Skin epidermis (tissue), 12 donors: ENCODE results near the gene KIR2DL4.
"Not testable (repeated sequence)": the region's sequence is repeated elsewhere in the genome, so short reads cannot be mapped to it uniquely, and the experiment has no call there.

Experiments used
- H3K27ac ChIP-seq, 21 experiments: fragments of 200-600 bp; sonication (generic) in 11 of 21; one replicate each; pipeline ENCODE4 v1.5.0; 2020; ENCODE audit warnings: mild to moderate bottlenecking in 3 of 21, inconsistent platforms in 2 of 21, moderate library complexity in 2 of 21
- H3K4me3 ChIP-seq, 7 experiments: fragments of 200-600 bp; sonication (generic) in 2 of 7; one replicate each; pipeline ENCODE4 v1.5.0; 2020; ENCODE audit warnings: inconsistent platforms in 2 of 7, mild to moderate bottlenecking in 2 of 7, moderate library complexity in 1 of 7

Gene KIR2DL4

DNA sequence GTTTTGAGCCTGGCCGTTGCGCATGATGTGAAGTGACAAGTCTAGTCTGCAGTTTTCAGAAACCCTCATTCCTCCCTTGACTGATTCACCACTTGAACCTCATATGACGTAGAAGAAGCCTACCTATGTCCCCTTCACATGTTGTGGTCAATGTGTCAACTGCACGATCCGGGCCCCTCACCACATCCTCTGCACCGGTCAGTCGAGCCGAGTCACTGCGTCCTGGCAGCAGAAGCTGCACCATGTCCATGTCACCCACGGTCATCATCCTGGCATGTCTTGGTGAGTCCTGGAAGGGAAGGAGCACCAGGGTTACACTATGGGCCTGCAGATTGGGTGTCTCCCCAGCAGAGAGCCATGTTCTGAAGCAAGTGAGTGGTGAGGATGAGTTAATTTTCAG lies at the start of gene KIR2DL4:
Gene KIR2DL4 (plus strand): TSS at position 201 of the 400 bp plus-strand sequence. CDS start 42 bp downstream, at position 243.
- Histone ChIP-seq H3K4me3 (no peak within 1 kb of the TSS), H3K27ac (no peak within 1 kb of the TSS)

DNA sequence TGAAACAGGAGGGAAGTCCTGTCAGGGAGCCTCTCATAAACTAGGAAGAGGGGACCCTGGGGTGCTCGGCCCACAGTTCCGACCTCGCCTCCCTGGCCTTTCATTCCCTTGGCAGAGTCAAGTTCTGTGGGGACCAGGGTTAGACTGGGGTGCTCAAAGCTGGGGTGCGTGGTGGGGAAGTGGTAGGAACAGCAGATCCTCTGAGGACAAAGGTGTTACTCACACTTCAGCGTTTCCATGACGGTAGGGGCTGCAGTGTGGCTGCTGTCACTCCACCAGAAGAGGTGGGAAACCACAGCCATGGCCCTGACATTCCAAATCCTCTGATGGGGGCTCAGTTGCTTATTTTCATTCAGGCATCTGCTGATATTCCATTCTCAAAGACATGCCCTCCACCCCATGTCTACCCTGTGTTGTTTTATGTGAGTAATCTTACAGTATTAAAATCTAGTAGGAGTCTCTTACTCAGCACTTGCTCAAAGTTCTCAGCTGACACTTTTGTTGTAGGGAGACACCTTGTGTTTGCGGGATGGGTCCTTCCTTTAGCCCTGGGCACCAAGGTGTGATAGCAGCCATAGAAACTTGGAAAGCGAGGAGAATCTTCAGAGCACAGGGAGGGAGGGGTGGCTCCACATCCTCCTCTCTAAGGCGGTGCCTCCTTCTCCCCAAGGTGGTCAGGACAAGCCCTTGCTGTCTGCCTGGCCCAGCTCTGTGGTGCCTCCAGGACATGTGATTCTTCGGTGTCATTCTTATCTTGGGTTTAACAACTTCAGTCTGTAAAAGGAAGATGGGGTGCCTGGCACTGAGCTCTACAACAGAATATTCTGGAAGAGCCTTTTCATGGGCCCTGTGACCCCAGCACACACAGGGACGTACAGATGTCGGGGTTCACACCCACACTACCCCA lies 47.0 kb upstream of the KIR2DL4 start:
- not testable (repeated sequence) for H3K4me3 ChIP-seq, H3K27ac ChIP-seq

DNA sequence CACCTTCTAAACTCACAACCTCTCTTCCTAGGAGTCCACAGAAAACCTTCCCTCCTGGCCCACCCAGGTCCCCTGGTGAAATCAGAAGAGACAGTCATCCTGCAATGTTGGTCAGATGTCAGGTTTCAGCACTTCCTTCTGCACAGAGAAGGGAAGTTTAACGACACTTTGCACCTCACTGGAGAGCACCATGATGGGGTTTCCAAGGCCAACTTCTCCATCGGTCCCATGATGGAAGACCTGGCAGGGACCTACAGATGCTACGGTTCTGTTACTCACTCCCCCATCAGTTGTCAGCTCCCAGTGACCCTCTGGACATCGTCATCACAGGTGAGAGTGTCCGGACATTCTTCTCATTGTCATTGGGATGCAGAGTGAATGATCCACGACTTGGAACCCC lies 44.8 kb upstream of the KIR2DL4 start:
- H3K4me3 ChIP-seq, H3K27ac ChIP-seq: not testable (repeated sequence)

DNA sequence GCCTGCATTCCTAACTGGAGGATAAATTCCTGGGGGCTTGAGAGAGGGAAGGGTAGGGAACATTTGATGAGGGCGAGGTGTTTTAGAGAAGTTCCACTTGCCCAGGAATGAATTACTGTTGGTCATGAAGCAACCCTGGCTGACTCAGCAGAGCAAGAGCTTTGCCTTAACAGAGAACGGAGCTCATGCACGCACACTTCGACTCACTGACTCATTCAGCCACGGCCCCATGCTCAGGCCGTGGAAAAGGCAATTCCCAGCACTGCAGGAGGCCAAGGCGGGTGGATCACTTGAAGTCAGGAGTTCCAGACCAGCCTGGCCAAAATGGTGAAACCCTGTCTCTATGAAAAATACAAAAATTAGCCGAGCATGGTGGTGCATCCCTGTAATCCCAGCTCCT lies 39.2 kb upstream of the KIR2DL4 start:
- not testable (repeated sequence) for H3K27ac ChIP-seq, H3K4me3 ChIP-seq

DNA sequence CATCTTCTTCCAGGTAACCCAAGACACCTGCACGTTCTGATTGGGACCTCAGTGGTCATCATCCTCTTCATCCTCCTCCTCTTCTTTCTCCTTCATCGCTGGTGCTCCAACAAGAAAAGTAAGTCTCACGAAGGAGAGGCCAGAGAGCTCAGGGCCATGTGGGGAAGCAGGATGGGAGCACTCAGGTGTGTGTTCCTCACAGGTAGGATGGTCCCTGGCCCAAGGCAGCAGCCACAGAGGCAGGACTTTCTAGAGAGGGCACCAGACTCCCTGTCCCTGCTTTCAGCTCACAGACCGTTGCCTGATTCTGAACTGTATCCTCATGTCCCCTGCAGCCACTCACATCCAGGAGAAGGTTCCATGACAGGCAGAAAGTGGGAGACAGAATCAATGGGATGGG lies 36.9 kb upstream of the KIR2DL4 start:
- not testable (repeated sequence) for H3K27ac ChIP-seq, H3K4me3 ChIP-seq

DNA sequence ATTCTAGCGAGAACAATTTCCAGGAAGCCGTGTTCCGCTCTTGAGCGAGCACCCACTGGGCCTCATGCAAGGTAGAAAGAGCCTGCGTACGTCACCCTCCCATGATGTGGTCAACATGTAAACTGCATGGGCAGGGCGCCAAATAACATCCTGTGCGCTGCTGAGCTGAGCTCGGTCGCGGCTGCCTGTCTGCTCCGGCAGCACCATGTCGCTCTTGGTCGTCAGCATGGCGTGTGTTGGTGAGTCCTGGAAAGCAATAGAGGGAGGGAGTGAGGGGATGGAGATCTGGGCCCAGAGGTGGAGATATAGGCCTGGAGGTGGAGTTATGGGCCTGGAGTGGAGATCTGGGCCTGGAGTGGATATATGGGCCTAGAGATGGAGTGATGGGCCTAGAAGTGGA lies 33.8 kb upstream of the KIR2DL4 start, which contains the start of gene KIR2DL1:
Gene KIR2DL1 (plus strand): TSS at position 148 of the 400 bp plus-strand sequence. CDS start 58 bp downstream, at position 206.
- H3K27ac ChIP-seq, H3K4me3 ChIP-seq: not testable (repeated sequence)

DNA sequence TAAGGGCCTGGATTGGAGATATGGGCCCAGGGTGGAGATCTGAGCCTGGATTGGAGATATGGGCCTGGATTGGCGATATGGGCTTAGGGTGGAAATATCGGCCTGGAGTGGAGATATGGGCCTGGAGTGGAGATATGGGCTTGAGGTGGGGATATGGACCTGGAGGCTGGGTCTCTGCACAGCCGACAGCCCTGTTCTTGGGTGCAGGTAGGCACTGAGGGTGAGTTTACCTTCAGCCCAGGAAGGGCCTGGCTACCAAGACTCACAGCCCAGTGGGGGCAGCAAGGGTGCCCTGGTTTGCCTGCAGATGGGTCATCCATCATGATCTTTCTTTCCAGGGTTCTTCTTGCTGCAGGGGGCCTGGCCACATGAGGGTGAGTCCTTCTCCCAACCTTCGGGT lies 32.9 kb upstream of the KIR2DL4 start:
- not testable (repeated sequence) for H3K27ac ChIP-seq, H3K4me3 ChIP-seq

DNA sequence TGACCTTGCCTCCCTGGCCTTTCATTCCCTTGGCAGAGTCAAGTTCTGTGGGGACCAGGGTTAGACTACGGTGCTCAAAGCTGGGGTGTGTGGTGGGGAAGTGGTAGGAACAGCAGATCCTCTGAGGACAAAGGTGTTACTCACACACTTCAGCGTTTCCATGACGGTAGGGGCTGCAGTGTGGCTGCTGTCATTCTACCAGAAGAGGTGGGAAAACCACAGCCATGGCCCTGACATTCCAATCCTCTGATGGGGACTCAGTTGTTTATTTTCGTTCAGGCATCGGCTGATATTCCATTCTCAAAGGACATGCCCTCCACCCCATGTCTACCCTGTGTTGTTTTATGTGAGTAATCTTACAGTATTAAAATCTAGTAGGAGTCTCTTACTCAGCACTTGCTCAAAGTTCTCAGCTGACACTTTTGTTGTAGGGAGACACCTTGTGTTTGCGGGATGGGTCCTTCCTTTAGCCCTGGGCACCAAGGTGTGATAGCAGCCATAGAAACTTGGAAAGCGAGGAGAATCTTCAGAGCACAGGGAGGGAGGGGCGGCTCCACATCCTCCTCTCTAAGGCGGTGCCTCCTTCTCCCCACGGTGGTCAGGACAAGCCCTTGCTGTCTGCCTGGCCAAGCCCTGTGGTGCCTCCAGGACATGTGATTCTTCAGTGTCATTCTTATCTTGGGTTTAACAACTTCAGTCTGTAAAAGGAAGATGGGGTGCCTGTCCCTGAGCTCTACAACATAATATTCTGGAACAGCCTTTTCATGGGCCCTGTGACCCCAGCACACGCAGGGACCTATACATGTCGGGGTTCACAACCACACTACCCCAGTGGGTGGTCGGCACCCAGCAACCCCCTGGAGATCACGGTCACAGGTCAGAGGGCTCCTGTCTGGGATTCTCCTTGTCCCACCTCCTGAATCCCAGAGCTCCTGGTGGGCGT lies 32.1 kb upstream of the KIR2DL4 start:
- not testable (repeated sequence) for H3K27ac ChIP-seq, H3K4me3 ChIP-seq

DNA sequence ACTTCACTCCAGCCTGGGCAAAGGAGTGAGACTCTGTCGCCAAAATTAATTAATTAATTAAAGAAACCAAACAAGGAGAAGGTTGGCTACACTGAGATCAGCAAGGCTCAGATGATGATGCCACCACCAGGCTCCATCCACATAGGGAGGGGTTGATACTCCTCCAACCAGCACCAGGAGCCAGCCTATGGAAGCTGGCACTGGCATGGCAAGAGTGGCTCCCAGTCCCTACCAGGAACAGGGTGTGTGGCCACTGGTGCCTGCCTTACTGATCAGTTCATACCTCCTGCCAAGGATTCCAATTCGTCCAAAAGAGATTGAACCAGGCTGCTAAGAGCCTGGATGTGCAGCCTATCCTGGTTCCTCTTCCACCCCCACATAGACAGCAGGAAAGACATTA lies 30.7 kb upstream of the KIR2DL4 start:
- not testable (repeated sequence) for H3K4me3 ChIP-seq, H3K27ac ChIP-seq

DNA sequence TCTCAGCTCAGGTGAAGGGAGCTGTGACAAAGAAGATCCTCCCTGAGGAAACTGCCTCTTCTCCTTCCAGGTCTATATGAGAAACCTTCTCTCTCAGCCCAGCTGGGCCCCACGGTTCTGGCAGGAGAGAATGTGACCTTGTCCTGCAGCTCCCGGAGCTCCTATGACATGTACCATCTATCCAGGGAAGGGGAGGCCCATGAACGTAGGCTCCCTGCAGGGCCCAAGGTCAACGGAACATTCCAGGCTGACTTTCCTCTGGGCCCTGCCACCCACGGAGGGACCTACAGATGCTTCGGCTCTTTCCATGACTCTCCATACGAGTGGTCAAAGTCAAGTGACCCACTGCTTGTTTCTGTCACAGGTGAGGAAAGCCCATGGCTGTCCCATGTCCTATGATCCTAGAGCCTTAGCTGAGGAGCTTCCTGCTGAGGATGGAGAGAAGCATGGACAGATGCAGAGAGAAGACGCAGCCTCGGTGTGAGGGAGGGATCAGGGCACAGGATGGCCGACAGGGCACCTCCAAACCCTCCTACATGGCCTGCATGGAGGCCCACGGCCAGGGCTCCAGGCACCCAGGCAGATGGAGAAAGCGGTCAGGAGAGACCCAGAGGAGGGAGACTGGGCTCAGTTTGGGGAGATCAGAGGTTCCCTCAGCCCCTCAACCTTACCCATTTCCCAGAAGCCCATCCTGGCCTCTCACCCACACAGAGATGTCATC lies 28.2 kb upstream of the KIR2DL4 start:
- not testable (repeated sequence) for H3K4me3 ChIP-seq, H3K27ac ChIP-seq

DNA sequence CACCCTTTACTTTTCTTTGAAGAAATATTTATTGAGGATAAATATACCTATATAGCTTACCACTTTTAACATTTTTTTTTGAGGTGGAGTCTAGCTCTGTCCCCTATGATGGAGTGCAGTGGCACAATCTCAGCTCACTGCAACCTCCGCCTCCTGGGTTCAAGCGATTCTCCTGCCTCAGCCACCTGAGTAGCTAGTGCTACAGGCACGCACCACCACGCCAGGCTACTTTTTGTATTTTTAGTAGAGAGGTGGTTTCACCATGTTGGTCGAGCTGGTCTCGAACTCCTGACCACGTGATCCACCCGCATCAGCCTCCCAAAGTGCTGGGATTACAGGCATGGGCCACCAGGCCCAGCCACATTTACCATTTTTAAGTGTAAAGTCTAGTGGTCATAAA lies 27.6 kb upstream of the KIR2DL4 start:
- H3K27ac ChIP-seq, result not testable (repeated sequence)

DNA sequence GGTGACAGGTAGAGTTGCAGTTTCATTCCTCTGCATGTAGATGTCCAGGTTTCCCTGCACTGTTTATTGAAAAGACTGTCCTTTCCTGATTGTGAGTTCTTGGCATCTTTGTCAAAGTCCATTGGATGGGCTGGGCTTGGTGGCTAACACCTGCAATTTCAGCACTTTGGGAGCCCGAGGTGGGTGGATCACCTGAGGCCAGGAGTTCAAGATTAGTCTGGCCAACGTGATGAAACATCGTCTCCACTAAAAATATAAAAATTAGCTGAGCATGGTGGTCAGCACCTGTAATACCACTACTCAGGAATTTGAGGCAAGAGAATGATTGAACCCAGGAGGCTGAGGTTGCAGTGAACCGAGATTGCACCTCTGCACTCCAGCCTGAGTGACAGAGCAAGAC lies 25.6 kb upstream of the KIR2DL4 start:
- not testable (repeated sequence) for H3K4me3 ChIP-seq, H3K27ac ChIP-seq

More for the DNA sequence above, 27.6 kb upstream of the KIR2DL4 start:
- not testable (repeated sequence) for H3K4me3 ChIP-seq

DNA sequence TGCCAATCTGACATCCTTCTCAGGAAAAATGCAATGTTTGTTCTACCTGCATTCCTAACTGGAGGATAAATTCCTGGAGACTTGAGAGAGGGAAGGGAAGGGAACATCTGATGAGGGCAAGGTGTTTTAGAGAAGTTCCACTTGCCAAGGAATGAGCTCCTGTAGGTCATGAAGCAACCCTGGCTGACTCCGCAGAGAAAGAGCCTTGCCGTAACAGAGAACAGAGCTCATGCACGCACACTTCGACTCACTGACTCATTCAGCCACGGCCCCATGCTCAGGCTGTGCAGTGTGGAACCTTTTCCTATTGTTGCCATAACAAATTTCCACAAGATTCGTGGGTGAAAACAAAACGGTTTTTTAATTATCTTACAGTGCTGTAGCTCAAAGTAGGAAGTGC lies 24.5 kb upstream of the KIR2DL4 start:
- not testable (repeated sequence) for H3K4me3 ChIP-seq

DNA sequence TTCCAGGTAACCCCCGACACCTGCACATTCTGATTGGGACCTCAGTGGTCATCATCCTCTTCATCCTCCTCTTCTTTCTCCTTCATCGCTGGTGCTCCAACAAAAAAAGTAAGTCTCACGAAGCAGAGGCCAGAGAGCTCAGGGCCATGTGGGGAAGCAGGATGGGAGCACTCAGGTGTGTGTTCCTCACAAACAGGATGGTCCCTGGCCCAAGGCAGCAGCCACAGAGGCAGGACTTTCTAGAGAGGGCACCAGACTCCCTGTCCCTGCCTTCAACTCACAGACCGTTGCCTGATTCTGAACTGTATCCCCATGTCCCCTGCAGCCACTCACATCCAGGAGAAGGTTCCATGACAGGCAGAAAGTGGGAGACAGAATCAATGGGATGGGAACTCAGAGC lies 20.5 kb upstream of the KIR2DL4 start:
- H3K4me3 ChIP-seq, H3K27ac ChIP-seq: not testable (repeated sequence)

More for the DNA sequence above, 24.5 kb upstream of the KIR2DL4 start:
- H3K27ac ChIP-seq, result not testable (repeated sequence)

DNA sequence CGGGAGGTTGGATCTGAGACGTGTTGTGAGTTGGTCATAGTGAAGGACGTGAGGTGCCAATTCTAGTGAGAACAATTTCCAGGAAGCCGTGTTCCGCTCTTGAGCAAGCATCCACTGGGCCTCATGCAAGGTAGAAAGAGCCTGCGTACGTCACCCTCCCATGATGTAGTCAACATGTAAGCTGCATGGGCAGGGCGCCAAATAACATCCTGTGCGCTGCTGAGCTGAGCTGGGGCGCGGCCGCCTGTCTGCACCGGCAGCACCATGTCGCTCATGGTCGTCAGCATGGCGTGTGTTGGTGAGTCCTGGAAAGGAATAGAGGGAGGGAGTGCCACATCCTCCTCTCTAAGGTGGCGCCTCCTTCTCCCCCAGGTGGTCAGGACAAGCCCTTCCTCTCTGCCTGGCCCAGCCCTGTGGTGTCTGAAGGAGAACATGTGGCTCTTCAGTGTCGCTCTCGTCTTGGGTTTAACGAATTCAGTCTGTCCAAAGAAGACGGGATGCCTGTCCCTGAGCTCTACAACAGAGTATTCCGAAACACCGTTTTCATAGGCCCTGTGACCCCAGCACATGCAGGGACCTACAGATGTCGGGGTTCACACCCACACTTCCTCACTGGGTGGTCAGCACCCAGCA lies 17.2 kb upstream of the KIR2DL4 start:
- not testable (repeated sequence) for H3K27ac ChIP-seq, H3K4me3 ChIP-seq

DNA sequence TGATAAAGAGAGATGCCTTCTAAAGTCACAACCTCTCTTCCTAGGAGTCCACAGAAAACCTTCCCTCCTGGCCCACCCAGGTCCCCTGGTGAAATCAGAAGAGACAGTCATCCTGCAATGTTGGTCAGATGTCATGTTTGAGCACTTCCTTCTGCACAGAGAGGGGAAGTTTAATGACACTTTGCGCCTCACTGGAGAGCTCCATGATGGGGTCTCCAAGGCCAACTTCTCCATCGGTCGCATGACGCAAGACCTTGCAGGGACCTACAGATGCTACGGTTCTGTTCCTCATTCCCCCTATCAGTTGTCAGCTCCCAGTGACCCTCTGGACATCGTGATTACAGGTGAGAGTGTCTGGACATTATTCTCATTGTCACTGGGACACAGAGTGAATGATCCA lies 15.3 kb upstream of the KIR2DL4 start:
- H3K4me3 ChIP-seq, H3K27ac ChIP-seq: not testable (repeated sequence)

DNA sequence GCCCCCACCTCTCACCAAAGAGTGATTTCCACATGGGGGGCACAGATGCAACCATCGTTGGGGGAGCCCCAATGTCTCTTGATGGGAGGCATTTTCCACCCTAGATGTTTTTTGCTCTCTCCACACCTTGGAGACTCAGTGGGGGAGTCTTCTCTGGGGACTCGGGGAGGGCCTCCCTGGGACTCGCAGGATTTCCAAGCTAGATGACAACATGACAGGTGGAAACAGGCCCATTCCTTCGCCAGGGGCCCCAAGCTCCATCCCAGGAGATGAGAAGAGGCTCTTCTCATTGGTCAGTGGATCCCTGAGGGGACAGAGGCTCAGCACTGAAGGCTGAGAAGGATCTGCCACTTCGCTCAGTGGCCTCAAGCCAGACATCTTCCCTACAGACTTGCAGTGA lies 12.7 kb upstream of the KIR2DL4 start:
- Histone ChIP-seq H3K27ac (no peak overlapping the region), H3K4me3 (no peak overlapping the region)

DNA sequence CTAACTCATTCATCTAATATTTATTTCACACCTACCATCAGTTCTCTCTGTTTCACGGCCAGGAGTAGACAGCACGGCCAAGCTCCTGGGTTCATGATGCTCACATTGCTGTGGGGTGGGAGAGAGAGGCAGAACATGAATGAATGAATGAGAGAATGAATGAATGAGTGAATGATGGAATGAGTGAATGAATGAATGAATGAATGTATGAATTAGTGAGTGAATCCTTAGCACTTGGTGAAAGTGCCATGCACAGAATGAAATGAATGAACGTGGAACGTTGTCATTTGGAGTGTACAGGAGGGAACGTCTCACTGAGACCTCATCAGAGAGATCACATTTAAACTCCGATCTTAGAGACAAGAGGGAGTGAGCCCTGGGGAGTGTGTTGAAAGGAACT lies 11.9 kb upstream of the KIR2DL4 start:
- Histone ChIP-seq H3K27ac (no peak overlapping the region), H3K4me3 (no peak overlapping the region)

DNA sequence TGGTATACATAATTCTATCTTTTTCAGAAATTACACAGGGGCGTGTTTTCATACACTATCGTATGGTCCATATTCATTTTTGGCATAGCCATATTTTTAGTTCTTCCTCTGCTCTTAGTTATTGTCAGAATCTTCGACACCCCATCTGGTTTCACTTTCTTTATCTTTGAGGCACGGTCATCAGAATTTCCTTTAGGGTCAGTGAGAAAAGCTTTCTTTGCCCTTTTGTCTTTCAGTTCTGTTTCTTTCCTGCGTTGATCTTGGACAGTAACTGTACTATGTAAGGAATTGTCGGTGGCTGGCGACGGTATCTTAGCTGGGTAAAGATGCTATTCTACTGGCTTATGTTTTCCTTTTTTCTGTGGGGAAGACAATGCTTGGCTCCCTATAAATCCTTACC lies 10.6 kb upstream of the KIR2DL4 start:
- Histone ChIP-seq H3K4me3 (peak overlapping the region in 2 of 7 experiments; percentile 4 to 6), H3K27ac (no peak overlapping the region)
